OCI-M1 (cell line): ENCODE measurements around the gene LRRC4C.
A peak's percentile ranks its signal among the peaks of the same experiment; 100 is the strongest.

ENCODE experiments used
- DNase-seq: peaks from one replicate; lab custom pipeline; 2025; lab: John Stamatoyannopoulos, UW

LRRC4C gene

GRCh38 chr11:40100162-40100553 is 1359.3 kb downstream of the LRRC4C start:
- no peak for DNase-seq

- peak; percentile 70 for DNase-seq
Measured at GRCh38 chr11:40099426-40100161, 1359.9 kb downstream of the LRRC4C start.

- DNase-seq: no peak
Measured at GRCh38 chr11:40095446-40095845, 1364.0 kb downstream of the LRRC4C start.

- DNase-seq: no peak
Measured at GRCh38 chr11:40094954-40095353, 1364.5 kb downstream of the LRRC4C start.

GRCh38 chr11:40080434-40080833 is 1379.0 kb downstream of the LRRC4C start:
- DNase-seq: no peak
